Activated CD8-positive, alpha-beta memory T cell treated with anti-CD3 and anti-CD28 coated beads, Interleukin-2, amount 10 ng/mL, durations not matched to agents 7 days and 5 days (primary cell): Measurements from ENCODE around the gene PAMR1. TPM values are rescaled to one million over a fixed set of nuclear protein-coding genes. Genes with fewer than 3 reads are reported as not detected.

Source experiments
- ATAC-seq: fragments of 150-1000 bp; cut with Tn5 transposase; one replicate; pipeline ENCODE4 v1.10.0; 2021; ENCODE audit warnings: moderate library complexity
- CTCF ChIA-PET: fragments of 350-600 bp; sonication (Branson Sonifier 250); formaldehyde crosslinking; loops from one replicate; lab custom pipeline; 2021; ENCODE audit warnings: antibody characterized with exemption; lab: Charles Lee
- DNase-seq: peaks from one replicate; pipeline ENCODE4 v3.0.0-alpha.2; 2020
- H3K27ac Mint-ChIP-seq: one replicate; pipeline ENCODE4 v1.8.0; 2021; ENCODE audit warnings: mild to moderate bottlenecking, mixed read lengths
- H3K27me3 Mint-ChIP-seq: one replicate; pipeline ENCODE4 v1.8.0; 2021; ENCODE audit warnings: mixed read lengths
- H3K36me3 Mint-ChIP-seq: one replicate; pipeline ENCODE4 v1.8.0; 2021; ENCODE audit warnings: mild to moderate bottlenecking, mixed read lengths
- H3K4me1 Mint-ChIP-seq: one replicate; pipeline ENCODE4 v1.8.0; 2021; ENCODE audit warnings: mixed read lengths
- H3K4me3 Mint-ChIP-seq: one replicate; pipeline ENCODE4 v1.8.0; 2021; ENCODE audit warnings: mild to moderate bottlenecking, moderate library complexity, mixed read lengths
- H3K9me3 Mint-ChIP-seq: one replicate; pipeline ENCODE4 v1.8.0; 2022; ENCODE audit warnings: low read depth, mixed read lengths
- total RNA-seq, 2 experiments: library from RNA; stranded (reverse); gene quantifications; one replicate each; pipeline ENCODE4 v1.2.3, GENCODE V29; 2021

Gene PAMR1
- total RNA-seq, 2 experiments from 2014 or later, result not detected

GRCh38 chr11:35483131-35483820, 42.1 kb downstream of the PAMR1 start:
- CTCF ChIA-PET, result no interaction called here
- Mint-ChIP-seq H3K36me3 (no peaks in the 10 kb centered on the region), H3K4me3 (no peak overlapping the region), H3K27me3 (peaks cover 41% of the 10 kb centered on the region), H3K4me1 (no peaks in the 10 kb centered on the region), H3K9me3 (no peaks in the 10 kb centered on the region), H3K27ac (no peak overlapping the region)
- DNase-seq (no peak), ATAC-seq (no peak)

DNA sequence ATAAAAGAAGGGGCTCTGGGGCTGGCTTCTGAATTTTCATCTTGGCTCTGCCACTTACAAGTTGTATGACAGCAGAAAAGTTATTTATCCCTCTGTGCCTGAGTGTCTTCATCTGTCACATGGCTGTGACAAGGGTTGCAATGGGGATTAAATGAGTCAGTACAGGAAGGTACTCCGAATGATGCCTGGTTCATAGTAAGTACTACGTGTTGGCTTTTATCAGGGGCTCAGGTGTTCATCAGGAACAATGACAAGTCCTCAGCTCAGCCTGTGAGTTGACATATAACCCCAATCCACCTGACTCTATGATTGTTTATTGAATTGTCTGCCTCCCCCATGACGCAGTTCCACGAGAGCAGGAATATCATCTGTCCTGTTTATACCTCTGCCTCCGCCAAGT, 45.7 kb downstream of the PAMR1 start:
- CTCF ChIA-PET, result no interaction called here
- H3K4me3 Mint-ChIP-seq, result no peak overlapping the region
- peaks cover 29% of the 10 kb centered on the region for H3K27me3 Mint-ChIP-seq
- DNase-seq (no peak), ATAC-seq (no peak)
- H3K27ac Mint-ChIP-seq, result no peak overlapping the region
- H3K4me1 Mint-ChIP-seq, result no peaks in the 10 kb centered on the region
- no peaks in the 10 kb centered on the region for H3K36me3 Mint-ChIP-seq
- no peaks in the 10 kb centered on the region for H3K9me3 Mint-ChIP-seq

DNA sequence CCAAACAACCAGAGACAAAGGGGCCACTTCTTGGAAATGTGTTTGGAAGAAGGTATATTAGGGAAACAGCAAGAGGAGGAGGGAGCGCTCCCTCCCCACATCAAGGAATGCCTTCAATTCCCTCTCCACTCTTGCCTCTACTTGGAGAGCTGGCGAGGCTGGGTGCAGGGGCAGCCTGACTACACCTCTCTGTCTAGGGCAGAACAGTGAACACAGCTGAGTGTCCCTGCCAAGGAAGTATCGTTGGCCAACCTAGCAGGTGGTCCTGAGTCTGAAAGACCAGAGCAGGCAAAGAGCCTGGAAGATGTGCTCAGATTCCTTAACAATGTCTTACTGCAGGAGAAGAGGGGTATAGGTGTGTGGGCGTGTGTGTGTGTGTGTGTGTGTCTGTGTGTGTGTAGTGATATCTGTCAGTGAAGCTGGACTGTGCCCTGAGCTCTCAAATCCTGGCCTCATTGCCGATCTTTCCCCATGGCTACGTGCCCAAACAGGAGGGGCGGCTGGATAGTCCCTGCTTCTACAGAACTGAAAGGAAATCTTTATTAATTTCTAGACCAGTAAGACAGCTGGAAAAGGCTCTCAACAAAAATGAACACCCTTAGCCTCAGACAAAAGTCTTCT, 46.8 kb downstream of the PAMR1 start:
- CTCF ChIA-PET, result no interaction called here
- H3K36me3 Mint-ChIP-seq, result no peaks in the 10 kb centered on the region
- no peak for DNase-seq
- no peaks in the 10 kb centered on the region for H3K4me1 Mint-ChIP-seq
- no peaks in the 10 kb centered on the region for H3K9me3 Mint-ChIP-seq
- ATAC-seq, result no peak
- no peak overlapping the region for H3K4me3 Mint-ChIP-seq
- H3K27me3 Mint-ChIP-seq, result peaks cover 19% of the 10 kb centered on the region
- H3K27ac Mint-ChIP-seq, result no peak overlapping the region

DNA sequence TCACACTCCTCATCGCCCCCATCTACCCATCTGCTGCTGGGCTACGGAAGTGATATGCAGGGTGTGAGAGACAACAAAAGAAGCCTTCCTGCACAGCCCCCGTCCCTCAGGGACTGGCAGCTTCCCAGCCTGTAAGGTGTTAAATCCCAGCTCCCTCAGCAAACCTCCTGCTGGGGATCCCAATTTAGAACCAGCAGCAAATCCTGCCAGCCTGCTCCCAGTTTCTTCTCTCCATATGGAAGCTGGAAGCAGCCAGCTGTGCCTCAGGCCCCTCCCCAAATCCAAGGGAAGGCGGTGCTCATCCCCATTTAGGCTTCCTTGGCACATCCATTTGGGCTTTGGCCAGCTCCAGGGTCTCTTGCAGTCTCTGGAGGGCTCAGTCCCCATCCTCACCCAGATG, 47.5 kb downstream of the PAMR1 start:
- Mint-ChIP-seq H3K27me3 (peaks cover 12% of the 10 kb centered on the region), H3K27ac (no peak overlapping the region), H3K9me3 (no peaks in the 10 kb centered on the region), H3K4me3 (no peak overlapping the region), H3K36me3 (no peaks in the 10 kb centered on the region), H3K4me1 (no peaks in the 10 kb centered on the region)
- no peak for ATAC-seq
- DNase-seq, result no peak
- CTCF ChIA-PET, result no interaction called here

- CTCF ChIA-PET, result interaction anchor here (0.9 kb wide), 1 partner anchor 10 kb away, joined by 3 read pairs; no protein-coding TSS in a partner anchor
- H3K9me3 Mint-ChIP-seq, result no peaks in the 10 kb centered on the region
- H3K36me3 Mint-ChIP-seq, result no peaks in the 10 kb centered on the region
- H3K4me3 Mint-ChIP-seq, result no peak overlapping the region
- DNase-seq (no peak), ATAC-seq (no peak)
- no peak overlapping the region for H3K27ac Mint-ChIP-seq
- H3K27me3 Mint-ChIP-seq, result peaks cover 26% of the 10 kb centered on the region
- no peaks in the 10 kb centered on the region for H3K4me1 Mint-ChIP-seq
These were observed 50.7 kb downstream of the PAMR1 start for GRCh38 chr11:35474688-35475087.

DNA sequence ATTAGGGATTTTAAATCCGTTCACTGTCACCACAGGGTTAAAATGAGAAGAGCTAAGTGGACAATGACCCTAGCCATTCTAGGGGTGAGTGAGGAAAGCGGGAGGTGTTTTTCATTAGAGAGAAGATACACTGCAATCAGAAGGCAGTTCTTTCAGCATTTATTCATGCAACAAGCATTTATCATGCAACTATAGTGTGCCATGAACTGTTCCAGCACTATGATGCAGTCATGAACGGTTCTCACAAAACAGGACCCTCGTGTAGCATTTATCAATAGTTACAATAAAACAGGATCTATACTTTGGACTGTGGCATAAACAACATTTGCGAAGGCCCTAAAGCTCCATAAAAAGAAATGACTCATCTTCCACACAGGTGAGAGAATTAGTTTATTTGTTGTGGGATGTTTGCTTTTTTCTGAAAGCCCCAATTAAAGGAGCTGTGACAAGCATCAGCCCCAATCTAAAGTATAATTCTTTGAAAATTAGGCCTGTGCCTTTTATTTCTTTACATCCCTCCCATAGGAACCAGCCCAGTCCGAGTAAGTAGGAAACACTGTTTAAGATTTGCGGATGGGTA, 51.5 kb downstream of the PAMR1 start:
- DNase-seq, result no peak
- CTCF ChIA-PET, result interaction anchor here (0.9 kb wide), 1 partner anchor 11 kb away, joined by 3 read pairs; no protein-coding TSS in a partner anchor
- H3K4me3 Mint-ChIP-seq, result no peak overlapping the region

DNA sequence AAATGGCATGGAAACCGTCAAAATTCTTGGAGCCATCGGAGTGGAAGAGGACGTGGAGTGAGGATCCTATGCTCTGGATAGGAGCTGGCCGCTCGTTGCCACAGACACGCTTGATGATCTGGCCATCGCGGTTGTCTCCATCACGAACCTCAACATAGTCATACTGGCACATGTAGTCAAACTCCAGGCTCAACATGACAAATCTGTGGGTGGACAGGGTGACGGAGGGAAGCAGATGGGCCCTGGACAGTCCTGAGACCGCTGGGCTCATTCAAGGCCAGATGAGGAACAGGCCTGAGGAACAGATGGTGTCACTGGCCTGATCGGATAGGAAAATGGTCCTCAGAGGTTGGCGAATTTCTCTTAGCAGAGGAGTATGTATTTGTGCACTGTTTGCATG, 54.8 kb downstream of the PAMR1 start:
- no peak overlapping the region for H3K27ac Mint-ChIP-seq
- CTCF ChIA-PET, result no interaction called here
- no peaks in the 10 kb centered on the region for H3K9me3 Mint-ChIP-seq
- H3K36me3 Mint-ChIP-seq, result no peaks in the 10 kb centered on the region
- DNase-seq, result no peak
- H3K4me1 Mint-ChIP-seq, result no peaks in the 10 kb centered on the region
- H3K4me3 Mint-ChIP-seq, result no peak overlapping the region
- ATAC-seq, result no peak
- peaks cover 24% of the 10 kb centered on the region for H3K27me3 Mint-ChIP-seq

More for the DNA sequence above, 51.5 kb downstream of the PAMR1 start:
- ATAC-seq, result no peak
- no peaks in the 10 kb centered on the region for H3K36me3 Mint-ChIP-seq
- no peak overlapping the region for H3K27ac Mint-ChIP-seq
- peaks cover 29% of the 10 kb centered on the region for H3K27me3 Mint-ChIP-seq
- no peaks in the 10 kb centered on the region for H3K9me3 Mint-ChIP-seq
- no peaks in the 10 kb centered on the region for H3K4me1 Mint-ChIP-seq

GRCh38 chr11:35466058-35466457, 59.4 kb downstream of the PAMR1 start:
- H3K27me3 Mint-ChIP-seq, result peaks cover 21% of the 10 kb centered on the region
- CTCF ChIA-PET, result interaction anchor here (0.6 kb wide), 1 partner anchor 571 kb away, joined by 3 read pairs; no protein-coding TSS in a partner anchor

GRCh38 chr11:35464308-35464707, 61.1 kb downstream of the PAMR1 start:
- no peaks in the 10 kb centered on the region for H3K9me3 Mint-ChIP-seq
- H3K36me3 Mint-ChIP-seq, result no peaks in the 10 kb centered on the region
- CTCF ChIA-PET, result no interaction called here
- H3K27ac Mint-ChIP-seq, result no peak overlapping the region
- no peak for DNase-seq
- no peaks in the 10 kb centered on the region for H3K4me1 Mint-ChIP-seq
- H3K4me3 Mint-ChIP-seq, result no peak overlapping the region
- ATAC-seq, result no peak
- peaks cover 16% of the 10 kb centered on the region for H3K27me3 Mint-ChIP-seq

More at GRCh38 chr11:35466058-35466457, 59.4 kb downstream of the PAMR1 start:
- no peaks in the 10 kb centered on the region for H3K36me3 Mint-ChIP-seq
- no peak overlapping the region for H3K4me3 Mint-ChIP-seq
- H3K9me3 Mint-ChIP-seq, result no peaks in the 10 kb centered on the region
- no peaks in the 10 kb centered on the region for H3K4me1 Mint-ChIP-seq
- no peak for ATAC-seq
- no peak overlapping the region for H3K27ac Mint-ChIP-seq
- DNase-seq, result no peak

DNA sequence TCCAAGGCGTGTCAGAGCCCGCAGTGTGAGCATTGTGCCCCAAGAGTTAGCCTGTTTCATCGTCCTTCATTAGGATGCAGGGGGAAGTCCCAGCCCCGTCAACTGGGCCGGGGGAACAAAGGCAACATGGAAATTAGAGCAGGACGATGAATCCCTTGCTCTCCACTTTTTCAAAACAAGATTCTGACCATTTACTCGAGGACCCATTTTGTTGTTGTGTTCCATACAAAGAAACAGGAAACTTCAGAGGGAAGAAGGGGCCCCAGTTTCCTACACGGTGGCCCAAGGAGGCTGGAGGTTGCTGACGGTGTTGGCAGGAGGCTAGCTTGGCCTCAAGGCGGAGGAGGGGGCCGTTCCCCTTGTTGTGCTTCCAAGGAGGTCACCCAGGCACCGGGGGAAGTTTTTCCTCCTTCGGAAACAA, 62.1 kb downstream of the PAMR1 start:
- Mint-ChIP-seq H3K27me3 (peaks cover 16% of the 10 kb centered on the region), H3K27ac (no peak overlapping the region), H3K9me3 (no peaks in the 10 kb centered on the region), H3K36me3 (no peaks in the 10 kb centered on the region), H3K4me3 (no peak overlapping the region), H3K4me1 (no peaks in the 10 kb centered on the region)
- CTCF ChIA-PET, result no interaction called here
- ATAC-seq (no peak), DNase-seq (no peak)

- H3K27ac Mint-ChIP-seq, result no peak overlapping the region
- no peak for ATAC-seq
- H3K4me1 Mint-ChIP-seq, result no peaks in the 10 kb centered on the region
- CTCF ChIA-PET, result no interaction called here
- no peaks in the 10 kb centered on the region for H3K36me3 Mint-ChIP-seq
- peaks cover 22% of the 10 kb centered on the region for H3K27me3 Mint-ChIP-seq
- H3K4me3 Mint-ChIP-seq, result no peak overlapping the region
- H3K9me3 Mint-ChIP-seq, result no peaks in the 10 kb centered on the region
- no peak for DNase-seq
These were observed 63.4 kb downstream of the PAMR1 start for GRCh38 chr11:35461917-35462538.

GRCh38 chr11:35459489-35459888, 65.9 kb downstream of the PAMR1 start:
- DNase-seq (no peak), ATAC-seq (no peak)
- Mint-ChIP-seq H3K4me3 (no peak overlapping the region), H3K27me3 (peaks cover 36% of the 10 kb centered on the region), H3K4me1 (no peaks in the 10 kb centered on the region), H3K27ac (no peak overlapping the region), H3K9me3 (no peaks in the 10 kb centered on the region), H3K36me3 (no peaks in the 10 kb centered on the region)
- CTCF ChIA-PET, result no interaction called here

DNA sequence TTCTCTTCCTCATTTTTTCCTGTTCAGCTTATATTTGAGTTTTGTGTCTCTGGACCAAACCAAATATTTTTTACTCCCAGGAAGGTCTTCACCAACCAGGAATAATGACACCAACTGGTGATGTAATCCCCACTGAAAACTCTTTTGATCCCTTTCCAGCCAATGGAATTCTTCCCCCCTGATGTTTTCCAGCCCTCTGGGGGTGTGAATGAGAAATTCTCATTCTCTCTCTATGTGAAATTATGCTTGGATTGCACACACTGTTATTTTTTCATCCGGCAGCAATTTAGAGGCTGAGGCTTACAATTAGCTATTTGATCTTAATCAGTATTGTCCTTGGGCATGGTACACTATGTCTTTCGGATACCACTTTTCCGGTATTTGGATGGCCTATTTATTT, 66.6 kb downstream of the PAMR1 start:
- no peak overlapping the region for H3K27ac Mint-ChIP-seq
- no peak for ATAC-seq
- H3K27me3 Mint-ChIP-seq, result peaks cover 32% of the 10 kb centered on the region
- H3K4me1 Mint-ChIP-seq, result no peaks in the 10 kb centered on the region
- no peaks in the 10 kb centered on the region for H3K9me3 Mint-ChIP-seq
- CTCF ChIA-PET, result no interaction called here
- no peak overlapping the region for H3K4me3 Mint-ChIP-seq
- no peaks in the 10 kb centered on the region for H3K36me3 Mint-ChIP-seq
- no peak for DNase-seq
